ENCODE measurements around the gene ALDH3B2.

Gene ALDH3B2

DNA sequence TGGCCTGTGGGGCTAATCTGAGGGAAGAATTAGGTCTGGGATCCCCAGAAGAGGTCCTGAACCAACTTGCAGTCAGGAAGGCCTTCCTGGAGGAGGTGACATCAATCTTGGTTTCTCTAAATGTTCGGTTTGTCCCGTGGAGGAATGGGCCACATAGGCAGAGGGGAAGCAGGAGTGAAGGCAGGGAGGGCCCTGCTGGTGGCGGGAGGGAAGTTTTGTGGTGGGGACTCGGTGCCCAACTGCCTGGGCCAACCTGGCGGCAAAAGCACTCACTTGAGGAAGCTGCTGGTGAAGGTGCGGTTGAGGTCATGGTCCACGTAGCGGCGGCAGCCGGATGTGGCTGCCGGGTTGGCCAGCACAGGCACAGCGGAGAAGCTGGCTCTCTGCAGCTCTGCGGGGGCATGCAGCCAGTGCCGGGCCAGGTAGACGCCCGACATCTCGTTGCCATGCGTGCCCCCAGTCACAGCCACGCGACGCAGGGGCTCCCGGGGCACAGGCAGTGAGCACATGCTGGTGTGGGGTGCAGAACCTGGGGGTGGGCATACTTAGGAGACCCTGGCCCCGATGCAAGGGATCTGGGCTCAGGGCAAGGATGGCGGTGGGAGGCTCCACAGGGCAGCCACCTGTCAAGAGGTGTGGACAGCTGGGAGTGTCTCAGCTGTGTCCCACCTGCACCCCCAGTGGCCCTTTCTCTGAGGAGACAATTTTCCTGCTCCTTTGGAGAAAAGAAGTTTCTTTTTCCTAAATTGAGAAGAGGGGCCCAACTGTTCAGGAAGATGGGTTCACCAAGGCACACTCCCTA lies 27.7 kb downstream of the ALDH3B2 start:
- Mint-ChIP-seq H3K27ac (peak overlapping the region; percentile 70), H3K36me3 (peaks cover 0 to 3% of the 10 kb centered on the region in 2 donors), H3K9me3 (no peaks in the 10 kb centered on the region), H3K4me3 (peak overlapping the region; percentile 57 to 59), H3K27me3 (no peaks in the 10 kb centered on the region), H3K4me1 (peaks cover 53 to 68% of the 10 kb centered on the region in 2 donors)
- DNase-seq (peak; percentile 61), ATAC-seq (replicated peaks) (peak; percentile 50 to 63)

DNA sequence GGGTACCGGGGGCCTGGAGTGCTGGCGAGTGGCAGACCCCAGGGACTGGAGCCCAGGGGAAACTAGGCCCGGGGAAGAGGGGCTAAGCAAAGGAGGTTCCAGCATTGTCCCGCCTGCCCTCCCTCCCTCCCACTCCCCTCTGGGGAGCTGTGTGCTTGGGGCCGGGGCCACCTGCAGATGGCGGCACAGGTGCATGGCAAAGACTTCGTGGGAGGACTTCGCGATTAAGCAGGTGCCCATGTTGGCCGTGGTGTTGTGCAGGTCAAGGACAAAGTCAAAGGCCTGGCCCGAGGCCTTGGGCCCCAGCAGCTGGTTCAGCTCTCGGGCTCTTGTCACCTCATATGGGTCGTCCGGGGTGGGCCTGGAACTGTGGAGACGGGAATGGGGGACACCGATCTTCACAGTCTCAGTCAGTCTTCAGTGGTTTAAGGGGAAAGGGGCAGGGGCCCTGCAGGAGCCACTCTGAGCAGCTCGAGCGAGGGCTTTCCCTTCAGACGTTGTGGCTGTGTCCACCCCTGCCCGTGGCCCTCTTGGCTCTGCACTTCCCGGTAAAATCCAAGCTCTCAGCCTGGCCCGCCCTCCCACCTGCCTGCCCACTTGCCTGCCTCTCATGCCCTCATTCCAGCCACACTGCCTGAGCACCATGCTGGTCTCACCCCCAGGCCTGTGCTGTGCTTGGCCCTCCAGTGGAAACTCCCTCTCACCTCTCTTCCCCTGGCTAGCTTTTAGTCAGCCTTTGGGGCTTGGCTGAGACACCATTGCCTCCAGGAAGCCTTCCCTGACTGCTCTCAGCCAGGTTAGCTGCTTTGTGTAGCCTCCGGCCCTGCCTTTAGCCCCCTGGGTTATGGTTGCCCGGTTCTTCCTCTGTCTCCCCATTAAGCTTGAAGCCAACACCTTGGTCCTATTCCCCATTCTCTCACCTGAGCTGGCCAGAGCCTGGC lies 28.6 kb downstream of the ALDH3B2 start:
- H3K9me3 Mint-ChIP-seq: no peaks in the 10 kb centered on the region
- H3K36me3 Mint-ChIP-seq: peaks cover 0 to 3% of the 10 kb centered on the region in 2 donors
- peak overlapping the region; percentile 47 for H3K27ac Mint-ChIP-seq
- H3K4me1 Mint-ChIP-seq: peaks cover 53 to 63% of the 10 kb centered on the region in 2 donors
- H3K4me3 Mint-ChIP-seq: no peak overlapping the region
- no peaks in the 10 kb centered on the region for H3K27me3 Mint-ChIP-seq
- ATAC-seq (replicated peaks): peak in 1 of 2 donors; percentile 16
- no peak for DNase-seq

DNA sequence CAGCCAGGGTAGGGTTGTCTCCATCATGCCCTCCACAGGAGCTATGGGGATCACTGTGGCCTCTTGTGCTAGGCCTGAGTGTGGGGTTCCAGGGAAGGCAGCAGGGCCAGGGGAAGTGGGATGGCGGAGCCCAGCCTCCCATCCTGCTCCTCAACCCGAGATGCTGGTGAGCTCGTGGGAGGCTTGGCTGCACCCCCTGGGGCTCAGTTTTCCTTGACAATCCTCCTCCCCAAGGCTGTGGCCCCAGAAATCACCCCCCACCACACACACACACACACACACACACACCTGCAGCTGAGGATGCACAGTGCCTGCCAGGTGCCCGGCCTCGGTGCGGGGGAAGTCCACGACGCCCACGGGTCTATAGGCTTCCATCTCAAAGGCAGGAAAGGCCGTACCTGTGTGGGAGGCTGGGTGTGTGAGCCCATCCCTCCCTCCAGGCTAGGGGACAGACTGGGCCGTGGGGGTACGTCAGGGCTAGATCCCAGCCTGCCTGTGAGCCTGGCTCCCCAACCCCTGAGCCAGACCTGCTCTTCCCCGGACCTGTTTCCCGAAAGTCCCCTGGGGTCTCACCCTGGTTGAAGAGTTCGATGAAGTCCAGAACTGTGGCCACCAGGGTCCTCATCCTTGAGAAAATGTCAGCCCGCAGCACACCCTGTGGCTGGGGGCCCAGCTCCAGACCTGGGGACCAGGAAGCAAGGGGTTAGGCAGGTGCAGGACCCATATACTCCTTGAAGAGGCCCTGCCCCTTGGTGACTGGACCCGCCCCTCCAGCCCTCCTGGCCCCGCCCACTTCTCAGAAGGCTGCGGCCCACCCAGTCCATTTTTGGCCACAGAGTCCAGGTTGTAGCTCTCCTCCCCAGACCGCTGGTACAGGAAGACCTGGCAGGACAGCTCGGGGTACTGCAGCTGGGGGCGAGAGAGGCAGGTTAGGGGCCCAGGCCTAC lies 29.7 kb downstream of the ALDH3B2 start:
- no peaks in the 10 kb centered on the region for H3K9me3 Mint-ChIP-seq
- peaks cover 47 to 60% of the 10 kb centered on the region in 2 donors for H3K4me1 Mint-ChIP-seq
- ATAC-seq (replicated peaks): no peak
- no peaks in the 10 kb centered on the region for H3K36me3 Mint-ChIP-seq
- H3K27me3 Mint-ChIP-seq: peaks cover 0 to 5% of the 10 kb centered on the region in 2 donors
- DNase-seq: no peak
- H3K4me3 Mint-ChIP-seq: no peak overlapping the region
- no peak overlapping the region for H3K27ac Mint-ChIP-seq

DNA sequence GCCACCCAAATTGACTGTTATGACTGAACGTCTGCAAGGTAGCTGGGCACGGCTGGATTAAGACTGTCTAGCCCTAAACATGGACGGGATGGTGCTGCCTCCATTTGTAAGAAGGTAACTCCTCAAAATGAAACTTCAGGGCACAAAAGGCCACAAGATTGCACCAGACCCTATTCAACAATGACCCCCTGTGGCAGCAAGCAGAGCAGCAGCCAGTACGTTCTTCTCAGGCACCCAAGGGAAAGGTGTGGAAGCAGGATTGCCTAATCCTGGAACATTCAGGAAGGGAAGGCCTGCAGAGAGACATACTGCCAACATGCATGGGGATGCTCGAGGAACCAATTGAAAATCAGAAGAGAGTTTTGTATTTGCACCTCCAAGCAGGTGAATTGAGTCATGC lies 30.4 kb downstream of the ALDH3B2 start:
- H3K36me3 Mint-ChIP-seq: no peaks in the 10 kb centered on the region
- no peak overlapping the region for H3K4me3 Mint-ChIP-seq
- peaks cover 0 to 5% of the 10 kb centered on the region in 2 donors for H3K27me3 Mint-ChIP-seq
- peaks cover 40 to 53% of the 10 kb centered on the region in 2 donors for H3K4me1 Mint-ChIP-seq
- H3K27ac Mint-ChIP-seq: no peak overlapping the region
- no peak for ATAC-seq (replicated peaks)
- H3K9me3 Mint-ChIP-seq: no peaks in the 10 kb centered on the region
- no peak for DNase-seq

DNA sequence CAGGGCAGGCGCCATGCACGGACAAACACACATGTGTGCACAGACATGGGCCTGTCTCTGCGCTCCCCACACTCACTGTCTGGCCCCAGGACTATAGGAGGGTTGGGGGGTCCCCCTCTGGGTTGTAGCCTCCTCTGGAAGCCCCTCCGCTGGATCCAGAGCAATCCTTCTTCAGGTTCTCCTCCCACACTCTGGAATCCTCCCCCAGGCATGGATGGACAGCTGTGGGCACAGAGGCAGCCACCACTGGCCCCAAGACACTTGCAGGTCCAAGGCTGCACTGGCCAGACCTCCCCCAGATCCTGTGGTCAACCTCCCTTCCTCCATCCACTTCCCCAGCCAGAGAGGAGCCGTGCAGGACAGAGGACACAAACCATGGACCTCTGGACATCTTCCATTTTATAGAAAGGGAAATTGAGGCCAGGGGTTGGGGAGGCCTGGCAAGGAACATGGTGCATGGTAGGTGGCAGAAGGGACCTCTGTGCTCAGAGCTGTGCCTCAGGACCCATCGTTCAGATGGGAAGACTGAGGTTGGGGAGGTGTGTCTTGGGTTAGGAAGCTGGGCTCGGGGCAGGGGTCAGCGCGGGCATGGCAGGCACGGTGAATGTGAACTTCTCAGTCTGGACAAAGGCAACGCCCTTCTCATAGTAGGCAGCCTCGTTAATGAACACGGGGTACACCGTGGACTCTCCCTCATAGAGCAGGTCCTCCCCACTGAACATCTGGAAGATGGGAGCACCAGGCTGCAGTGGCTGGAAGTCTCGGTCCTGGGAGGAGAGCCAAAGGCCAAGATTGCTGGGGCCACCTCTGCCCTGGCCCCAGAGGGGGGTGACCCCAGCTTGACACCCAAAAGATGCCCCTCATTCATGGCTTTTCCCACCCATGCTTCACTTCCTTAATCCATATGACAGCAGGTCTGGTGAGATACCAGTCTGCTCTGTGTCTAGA lies 32.0 kb downstream of the ALDH3B2 start:
- Mint-ChIP-seq H3K27me3 (peaks cover 0 to 5% of the 10 kb centered on the region in 2 donors), H3K4me3 (no peak overlapping the region), H3K27ac (peak overlapping the region; percentile 10), H3K4me1 (peaks cover 29 to 38% of the 10 kb centered on the region in 2 donors), H3K9me3 (no peaks in the 10 kb centered on the region), H3K36me3 (no peaks in the 10 kb centered on the region)
- DNase-seq: no peak
- no peak for ATAC-seq (replicated peaks)

DNA sequence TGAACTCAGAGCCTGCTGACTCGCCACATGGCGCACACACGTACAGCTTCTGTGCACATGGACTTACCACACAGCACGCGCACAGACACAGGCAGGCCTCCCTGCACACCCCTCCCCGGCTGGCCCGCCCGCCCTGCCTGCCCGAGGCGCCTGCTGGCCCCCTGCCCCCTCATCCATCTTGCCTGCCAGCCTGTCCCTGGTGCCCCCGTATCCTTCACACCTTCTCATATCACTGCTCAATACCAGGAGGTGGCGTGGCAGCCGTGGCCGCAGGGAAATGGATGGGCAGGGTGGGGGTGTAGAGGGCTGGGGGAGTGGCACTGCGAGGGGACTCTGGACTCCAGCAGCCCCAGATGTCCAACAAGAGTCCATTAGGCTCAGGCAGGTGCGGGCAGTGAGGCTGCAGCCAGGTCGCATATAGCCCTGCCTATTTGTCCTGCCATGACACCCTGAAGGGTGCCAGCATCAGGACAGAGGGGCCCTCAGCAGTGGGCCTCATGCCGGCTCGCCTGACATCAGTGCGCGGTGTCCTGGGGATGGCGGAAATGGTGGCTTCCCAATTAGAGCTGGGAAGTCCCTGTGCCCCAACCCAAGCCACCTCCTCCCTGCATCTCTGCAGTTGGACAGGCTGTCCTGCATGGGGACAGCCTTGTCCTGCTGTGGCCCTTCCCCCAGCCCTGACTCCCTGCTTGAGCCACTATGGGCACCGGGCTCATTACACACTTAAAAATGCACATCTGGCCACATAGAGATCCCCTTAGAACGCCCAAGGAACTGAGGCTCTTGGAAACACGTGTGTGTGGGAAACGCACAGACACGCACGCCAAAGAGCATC lies 32.9 kb downstream of the ALDH3B2 start:
- Mint-ChIP-seq H3K4me1 (peaks cover 25 to 37% of the 10 kb centered on the region in 2 donors), H3K27me3 (peaks cover 0 to 5% of the 10 kb centered on the region in 2 donors), H3K4me3 (no peak overlapping the region), H3K27ac (no peak overlapping the region), H3K36me3 (no peaks in the 10 kb centered on the region), H3K9me3 (no peaks in the 10 kb centered on the region)
- ATAC-seq (replicated peaks): no peak
- no peak for DNase-seq

DNA sequence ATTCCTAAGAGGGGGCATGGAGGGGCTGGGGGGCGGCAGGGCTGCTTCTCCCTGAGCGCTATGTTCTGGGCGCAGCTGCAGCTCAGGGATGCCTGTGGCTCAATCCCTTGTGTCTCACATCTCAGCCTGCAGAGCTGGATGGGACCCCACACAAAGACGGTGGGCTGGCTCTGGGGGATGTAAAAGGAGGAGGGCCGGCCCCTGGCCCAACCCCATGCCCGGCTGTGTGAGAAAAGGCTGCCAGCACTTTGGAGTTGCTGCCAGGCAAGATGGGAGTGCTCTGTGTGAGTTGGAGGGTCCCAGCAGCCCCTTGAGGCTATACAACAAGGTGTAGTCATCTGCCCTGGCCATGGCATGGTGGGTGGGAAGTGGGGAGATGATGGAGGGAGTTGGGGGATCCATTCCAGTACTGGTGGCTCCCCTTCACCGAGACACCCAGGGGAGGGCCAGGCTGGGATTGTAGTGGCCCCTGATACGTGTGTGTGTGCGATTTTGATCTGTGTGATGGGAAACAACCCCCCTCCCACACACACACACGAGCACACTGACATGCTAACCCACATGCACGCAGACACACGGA lies 33.6 kb downstream of the ALDH3B2 start:
- Mint-ChIP-seq H3K27me3 (peaks cover 0 to 5% of the 10 kb centered on the region in 2 donors), H3K9me3 (no peaks in the 10 kb centered on the region), H3K36me3 (no peaks in the 10 kb centered on the region), H3K4me3 (no peak overlapping the region), H3K4me1 (peaks cover 18 to 30% of the 10 kb centered on the region in 2 donors), H3K27ac (no peak overlapping the region)
- DNase-seq: no peak
- no peak for ATAC-seq (replicated peaks)

DNA sequence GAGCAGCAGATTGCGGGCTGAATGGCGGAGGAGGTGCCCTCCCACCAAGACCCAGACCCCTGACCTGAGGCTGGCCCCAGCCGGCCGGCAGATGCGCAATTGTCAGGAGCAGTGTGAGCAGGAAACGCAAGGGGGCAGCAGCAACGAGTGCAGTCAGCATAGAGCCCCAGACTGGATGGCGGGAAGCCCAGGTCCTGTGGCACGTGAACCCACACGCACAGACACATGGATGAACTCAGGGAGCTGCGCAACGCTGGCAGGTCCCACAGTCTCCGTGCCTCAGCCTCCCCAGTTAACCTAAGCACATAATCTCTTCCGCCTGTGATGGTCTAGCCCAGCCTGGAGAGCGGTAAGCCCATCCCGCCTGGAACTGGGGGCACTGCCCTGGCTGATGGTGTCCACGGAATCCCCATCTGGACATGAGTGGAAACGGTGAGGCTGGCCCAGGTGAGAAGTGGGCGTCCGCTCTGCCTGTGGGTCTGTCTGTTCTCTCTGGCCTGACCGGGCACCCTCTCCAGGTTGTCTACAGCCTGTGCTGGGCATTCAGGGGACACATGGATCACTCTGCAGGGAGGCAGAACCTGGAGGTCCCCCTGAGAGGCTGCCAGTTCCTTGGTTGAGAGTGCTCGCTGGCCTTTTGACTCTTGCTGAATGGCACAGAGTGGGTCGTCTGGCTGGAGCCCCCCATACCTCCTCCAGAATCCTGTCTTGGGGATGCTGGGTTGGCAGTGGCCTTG lies 34.2 kb downstream of the ALDH3B2 start:
- Mint-ChIP-seq H3K27me3 (peaks cover 1 to 5% of the 10 kb centered on the region in 2 donors), H3K27ac (peak overlapping the region; percentile 31), H3K9me3 (no peaks in the 10 kb centered on the region), H3K4me3 (no peak overlapping the region), H3K36me3 (no peaks in the 10 kb centered on the region), H3K4me1 (peaks cover 16 to 23% of the 10 kb centered on the region in 2 donors)
- no peak for DNase-seq
- peak; percentile 84 for ATAC-seq (replicated peaks)

DNA sequence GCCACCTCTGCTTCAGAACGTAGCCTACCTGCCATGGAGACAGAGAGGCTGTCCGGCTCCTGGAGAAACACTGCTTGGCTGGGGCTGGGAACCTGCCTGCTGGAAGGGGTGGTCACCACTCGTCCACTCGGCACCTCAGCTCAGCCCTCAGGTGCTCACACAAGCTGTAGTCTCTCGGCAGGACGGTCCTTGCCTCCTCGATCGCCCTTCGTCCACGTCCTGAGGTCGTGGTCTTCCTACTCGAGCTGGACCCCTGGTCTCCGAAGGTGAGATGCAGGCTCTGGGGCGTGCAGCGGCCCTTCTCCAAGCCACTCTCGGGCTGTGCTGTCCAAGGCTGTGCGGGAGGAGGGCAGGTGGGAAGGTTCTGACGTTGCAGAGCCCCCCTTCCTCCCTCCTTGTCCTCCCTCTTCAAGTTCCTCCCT lies 35.0 kb downstream of the ALDH3B2 start, which contains the start of gene TBX10:
Gene TBX10, minus strand, starts transcription at position 326 of the 422 bp plus-strand sequence. Its CDS starts 291 bp downstream, at position 35.
- no peak for ATAC-seq (replicated peaks)
- H3K4me3 Mint-ChIP-seq: no peak within 1 kb of the TSS
- peak within 1 kb of the TSS; percentile 31 for H3K27ac Mint-ChIP-seq
- no peak for DNase-seq
- H3K27me3 Mint-ChIP-seq: peaks cover 3 to 5% of the 10 kb centered on the region in 2 donors
- H3K4me1 Mint-ChIP-seq: peaks cover 12 to 16% of the 10 kb centered on the region in 2 donors
- H3K9me3 Mint-ChIP-seq: no peaks in the 10 kb centered on the region
- no peaks in the 10 kb centered on the region for H3K36me3 Mint-ChIP-seq

DNA sequence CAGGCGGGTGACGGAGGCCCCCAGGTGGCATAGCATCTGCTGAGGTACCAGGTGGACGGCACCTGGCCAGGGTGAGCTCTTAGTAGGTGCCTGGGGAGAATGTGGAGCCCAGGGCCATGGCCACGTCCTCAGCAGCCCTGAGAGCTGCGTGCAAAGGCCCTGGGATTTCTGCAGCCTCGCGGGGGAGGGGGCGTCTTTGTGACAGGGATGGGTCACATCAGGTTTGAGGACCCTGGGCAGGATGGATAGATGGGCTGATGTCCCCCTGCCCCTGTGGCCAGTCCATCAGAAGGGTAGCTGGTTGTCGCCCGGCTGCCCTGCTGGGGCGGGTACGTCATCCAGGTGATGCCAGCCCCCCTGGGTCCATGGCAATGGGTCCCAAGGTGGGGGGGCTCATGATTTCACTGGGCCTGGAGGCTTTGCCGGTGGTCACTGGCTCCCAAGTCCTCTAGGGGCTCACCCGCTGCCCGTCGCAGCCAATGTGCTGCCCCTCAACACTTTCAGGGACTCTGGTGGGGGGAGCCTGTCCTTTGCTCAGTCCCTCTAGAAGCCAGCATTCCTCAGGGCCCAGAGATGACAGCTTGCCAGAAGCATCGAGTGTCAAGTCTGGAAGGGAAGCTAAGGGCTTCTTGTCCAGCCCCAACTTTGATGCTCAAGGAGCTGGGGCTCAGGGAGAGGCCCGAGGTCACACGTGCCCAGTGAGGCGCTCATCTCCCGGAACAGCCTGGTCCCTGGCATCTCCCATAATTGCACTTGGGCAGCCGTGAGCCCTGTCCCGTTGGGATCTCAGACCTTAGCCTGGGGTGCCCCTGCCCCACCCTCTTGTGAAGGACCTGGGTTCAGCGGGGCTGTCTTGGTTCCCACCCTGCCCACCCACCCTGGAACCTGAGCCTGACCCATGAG lies 35.6 kb downstream of the ALDH3B2 start:
- Mint-ChIP-seq H3K4me1 (peaks cover 10 to 16% of the 10 kb centered on the region in 2 donors), H3K4me3 (peak overlapping the region in 1 of 2 donors; percentile 3), H3K9me3 (no peaks in the 10 kb centered on the region), H3K27me3 (peaks cover 3 to 5% of the 10 kb centered on the region in 2 donors), H3K36me3 (no peaks in the 10 kb centered on the region), H3K27ac (no peak overlapping the region)
- no peak for DNase-seq
- no peak for ATAC-seq (replicated peaks)

Data from stimulated activated naive B cell treated with anti-CD40 and anti-IgM and Interleukin-4, amounts not matched to agents 10 μg/mL and 1 μg/mL and 100 μg/mL, for 72 hours (primary cell).